SK-N-SH treated with all-trans-retinoic acid at 6 μM for 48 hours (cell line): Measurements from ENCODE around the gene B4GALNT4.

Experiments used
- CREB5 ChIP-seq: fragments of 250-450 bp; sonication (Bioruptor Pico); IDR thresholded peaks from 2 replicates; pipeline ENCODE4 v1.5.1; 2020; ENCODE audit warnings: low read depth, mild to moderate bottlenecking, moderate library complexity
- PATZ1 ChIP-seq: fragments of 250-450 bp; sonication (Bioruptor Pico); IDR thresholded peaks from 2 replicates; pipeline ENCODE4 v1.8.0; 2020; ENCODE audit warnings: mild to moderate bottlenecking, moderate library complexity, borderline replicate concordance
- PPARA ChIP-seq: fragments of 250-450 bp; sonication (Bioruptor Pico); IDR thresholded peaks from 2 replicates; pipeline ENCODE4 v1.5.0; 2020; ENCODE audit warnings: mild to moderate bottlenecking, borderline replicate concordance
- ZFP3 ChIP-seq: fragments of 250-450 bp; sonication (Bioruptor Pico); IDR thresholded peaks from 2 replicates; pipeline ENCODE4 v1.5.0; 2020; ENCODE audit warnings: mild to moderate bottlenecking, moderate library complexity
- ZFP30 ChIP-seq: fragments of 450-650 bp; formaldehyde crosslinking; IDR thresholded peaks from 2 replicates; pipeline ENCODE4 v1.5.0; 2022; ENCODE audit warnings: mild to moderate bottlenecking, moderate library complexity
- ZNF8 ChIP-seq: fragments of 450-650 bp; formaldehyde crosslinking; IDR thresholded peaks from 2 replicates; pipeline ENCODE4 v1.5.0; 2020; ENCODE audit warnings: mild to moderate bottlenecking, moderate library complexity

- TF ChIP-seq ZNF8 (CRISPR knock-in tag) (no peak), PPARA (no peak), CREB5 (CRISPR knock-in tag) (no peak), ZFP30 (no peak), ZFP3 (CRISPR knock-in tag) (no peak), PATZ1 (CRISPR knock-in tag) (no peak)
Measured at GRCh38 chr11:425301-425700, 56.0 kb downstream of the B4GALNT4 start.
